ENCODE results near the gene TMEM269.

GRCh38 chr1:42747125-42747524, 37.7 kb upstream of the TMEM269 start:
- TF ChIP-seq, protein P1, sequence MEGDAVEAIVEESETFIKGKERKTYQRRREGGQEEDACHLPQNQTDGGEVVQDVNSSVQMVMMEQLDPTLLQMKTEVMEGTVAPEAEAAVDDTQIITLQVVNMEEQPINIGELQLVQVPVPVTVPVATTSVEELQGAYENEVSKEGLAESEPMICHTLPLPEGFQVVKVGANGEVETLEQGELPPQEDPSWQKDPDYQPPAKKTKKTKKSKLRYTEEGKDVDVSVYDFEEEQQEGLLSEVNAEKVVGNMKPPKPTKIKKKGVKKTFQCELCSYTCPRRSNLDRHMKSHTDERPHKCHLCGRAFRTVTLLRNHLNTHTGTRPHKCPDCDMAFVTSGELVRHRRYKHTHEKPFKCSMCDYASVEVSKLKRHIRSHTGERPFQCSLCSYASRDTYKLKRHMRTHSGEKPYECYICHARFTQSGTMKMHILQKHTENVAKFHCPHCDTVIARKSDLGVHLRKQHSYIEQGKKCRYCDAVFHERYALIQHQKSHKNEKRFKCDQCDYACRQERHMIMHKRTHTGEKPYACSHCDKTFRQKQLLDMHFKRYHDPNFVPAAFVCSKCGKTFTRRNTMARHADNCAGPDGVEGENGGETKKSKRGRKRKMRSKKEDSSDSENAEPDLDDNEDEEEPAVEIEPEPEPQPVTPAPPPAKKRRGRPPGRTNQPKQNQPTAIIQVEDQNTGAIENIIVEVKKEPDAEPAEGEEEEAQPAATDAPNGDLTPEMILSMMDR (IDR thresholded peaks at IDR 0.05) = peak in 5 of 7 experiments; percentile 32 to 68 (median 51)
- TF ChIP-seq POLR2AphosphoS5 (IDR thresholded peaks at IDR 0.05) = no peak
- TF ChIP-seq POLR2A (IDR thresholded peaks at IDR 0.05) = no peak

Measured in stomach (tissue), 4 donors.